ENCODE results near the gene HEG1.

- TF ChIP-seq CREM (IDR thresholded peaks at IDR 0.05) (no peak), CREM (CRISPR knock-in tag; IDR thresholded peaks at IDR 0.05) (no peak), IRF1 (CRISPR knock-in tag; IDR thresholded peaks at IDR 0.05; ENCODE audit: low read depth) (no peak), FOXK2 (IDR thresholded peaks at IDR 0.05) (no peak), NFRKB (IDR thresholded peaks at IDR 0.05) (no peak), SP2 (CRISPR knock-in tag; IDR thresholded peaks at IDR 0.05) (no peak), TOE1 (CRISPR knock-in tag; IDR thresholded peaks at IDR 0.05) (no peak), PLSCR1 (CRISPR knock-in tag; IDR thresholded peaks at IDR 0.05; ENCODE audit: borderline replicate concordance) (no peak), YEATS2 (CRISPR knock-in tag; IDR thresholded peaks at IDR 0.05; ENCODE audit: borderline replicate concordance) (no peak), MEF2D (CRISPR knock-in tag; IDR thresholded peaks at IDR 0.05) (no peak), POLR2A (IDR thresholded peaks at IDR 0.05; ENCODE audit: insufficient read depth in 1 of 2, low read depth in 2 of 2, low read length in 2 of 2) (no peak), ATF2 (CRISPR knock-in tag; IDR thresholded peaks at IDR 0.05) (no peak), SMAD3 (CRISPR knock-in tag; IDR thresholded peaks at IDR 0.05) (no peak), WIZ (CRISPR knock-in tag; IDR thresholded peaks at IDR 0.05) (no peak), ZNF513 (CRISPR knock-in tag; conservative IDR thresholded peaks at IDR 0.05) (no peak)
These were observed 12.1 kb downstream of the HEG1 start for GRCh38 chr3:125043599-125044151.

Data from HepG2 (cell line).